Heart left ventricle (tissue), 13 donors: ENCODE measurements around the gene ABCC1.

Experiments
- POLR2A ChIP-seq, 2 donors: fragments of 450-650 bp; IDR thresholded peaks; one replicate each; pipeline ENCODE4 v1.6.1; 2017; ENCODE audit warnings: antibody characterized with exemption in 2 of 2, mild to moderate bottlenecking in 2 of 2, moderate library complexity in 2 of 2
- TF ChIP-seq, protein P1 (sequence below), 12 donors: fragments of 200-600 bp; sonication (generic) in 4 of 12; IDR thresholded peaks; one replicate each; pipeline versions ENCODE4 v1.5.0 to v1.8.0; 2018 to 2022; ENCODE audit warnings: antibody characterized with exemption in 12 of 12, mild to moderate bottlenecking in 5 of 12
- donor health status: ischemic (EF 13 %, LVEDD 7.1; RV severe dilation, severe dysfunction).
- donor health status: DM: no; HTN: yes; CAD: no.
- donor health status: DM: no; HTN: no; CAD: no.
- donor health status: ischemic (EF 25% LVEDD 6.9; RV normal size, moderate dysfunction).
- donor health status: ischemic (EF 25% LVEDD 5.7; RV mildly dilated, moderate dysfunction).
- donor health status: ischemic (EF 35%, LVEDD 5.7; RV mildly dilated, moderate dysfunction).
- donor health status: nonischemic (EF 11% LVEDD 7.7; RV severe dilation, severe dysfunction).
- donor health status: DM: yes; HTN: yes; CAD: no.
- donor health status: PGD.
- donor health status: ischemic (EF 29% LVEDD 5.4; RV normal size, mild dysfunction).
- donor health status: nonischemic (EF 23%, LVEDD 6.1; RV moderate dilation, normal function).

DNA sequence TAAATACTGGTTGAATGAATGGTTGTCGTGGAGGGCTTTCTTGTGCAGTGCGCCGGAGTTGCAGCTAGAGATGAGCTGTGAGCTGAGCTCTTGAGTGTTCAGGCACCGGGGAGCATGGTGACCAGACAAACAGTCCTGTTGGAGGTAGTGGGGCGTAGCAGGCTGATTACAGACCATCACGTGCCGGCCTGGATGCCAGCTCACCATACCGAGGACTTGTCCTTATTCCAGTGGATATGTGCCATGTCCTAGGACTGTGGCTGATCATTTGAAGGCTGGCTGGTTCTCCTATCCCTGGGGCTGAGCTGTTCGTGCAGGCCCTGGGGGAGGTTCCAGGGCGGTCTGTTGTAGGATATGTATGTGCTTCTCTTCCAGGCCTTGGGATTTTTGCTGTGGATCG lies 60.0 kb downstream of the ABCC1 start:
- TF ChIP-seq, protein P1, sequence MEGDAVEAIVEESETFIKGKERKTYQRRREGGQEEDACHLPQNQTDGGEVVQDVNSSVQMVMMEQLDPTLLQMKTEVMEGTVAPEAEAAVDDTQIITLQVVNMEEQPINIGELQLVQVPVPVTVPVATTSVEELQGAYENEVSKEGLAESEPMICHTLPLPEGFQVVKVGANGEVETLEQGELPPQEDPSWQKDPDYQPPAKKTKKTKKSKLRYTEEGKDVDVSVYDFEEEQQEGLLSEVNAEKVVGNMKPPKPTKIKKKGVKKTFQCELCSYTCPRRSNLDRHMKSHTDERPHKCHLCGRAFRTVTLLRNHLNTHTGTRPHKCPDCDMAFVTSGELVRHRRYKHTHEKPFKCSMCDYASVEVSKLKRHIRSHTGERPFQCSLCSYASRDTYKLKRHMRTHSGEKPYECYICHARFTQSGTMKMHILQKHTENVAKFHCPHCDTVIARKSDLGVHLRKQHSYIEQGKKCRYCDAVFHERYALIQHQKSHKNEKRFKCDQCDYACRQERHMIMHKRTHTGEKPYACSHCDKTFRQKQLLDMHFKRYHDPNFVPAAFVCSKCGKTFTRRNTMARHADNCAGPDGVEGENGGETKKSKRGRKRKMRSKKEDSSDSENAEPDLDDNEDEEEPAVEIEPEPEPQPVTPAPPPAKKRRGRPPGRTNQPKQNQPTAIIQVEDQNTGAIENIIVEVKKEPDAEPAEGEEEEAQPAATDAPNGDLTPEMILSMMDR (IDR thresholded peaks at IDR 0.05), result no peak
- TF ChIP-seq POLR2A (IDR thresholded peaks at IDR 0.05), result no peak
